Heart left ventricle (tissue), 13 donors: ENCODE results near the gene PLA2G4D.

ENCODE experiments used
- CTCF ChIP-seq, 12 donors: fragments of 200-600 bp; sonication (generic) in 4 of 12; IDR thresholded peaks; one replicate each; pipeline versions ENCODE4 v1.5.0 to v1.8.0; 2018 to 2022; ENCODE audit warnings: antibody characterized with exemption in 12 of 12, mild to moderate bottlenecking in 5 of 12
- POLR2A ChIP-seq, 2 donors: fragments of 450-650 bp; IDR thresholded peaks; one replicate each; pipeline ENCODE4 v1.6.1; 2017; ENCODE audit warnings: antibody characterized with exemption in 2 of 2, mild to moderate bottlenecking in 2 of 2, moderate library complexity in 2 of 2
- donor health status: ischemic (EF 13 %, LVEDD 7.1; RV severe dilation, severe dysfunction).
- donor health status: DM: no; HTN: yes; CAD: no.
- donor health status: DM: no; HTN: no; CAD: no.
- donor health status: ischemic (EF 25% LVEDD 6.9; RV normal size, moderate dysfunction).
- donor health status: ischemic (EF 25% LVEDD 5.7; RV mildly dilated, moderate dysfunction).
- donor health status: ischemic (EF 35%, LVEDD 5.7; RV mildly dilated, moderate dysfunction).
- donor health status: nonischemic (EF 11% LVEDD 7.7; RV severe dilation, severe dysfunction).
- donor health status: DM: yes; HTN: yes; CAD: no.
- donor health status: PGD.
- donor health status: ischemic (EF 29% LVEDD 5.4; RV normal size, mild dysfunction).
- donor health status: nonischemic (EF 23%, LVEDD 6.1; RV moderate dilation, normal function).

GRCh38 chr15:42031198-42031915 lies 63.0 kb downstream of the PLA2G4D start:
- TF ChIP-seq CTCF (IDR thresholded peaks at IDR 0.05), result no peak
- no peak for TF ChIP-seq POLR2A (IDR thresholded peaks at IDR 0.05)
